Fibroblast of the conjunctiva (primary cell): ENCODE measurements around the gene COL27A1.
"Not testable (repeated sequence)": the region's sequence is repeated elsewhere in the genome, so short reads cannot be mapped to it uniquely, and the experiment has no call there.

ENCODE experiments used
- DNase-seq: peaks from one replicate; pipeline ENCODE4 v3.0.0-alpha.2; 2010; ENCODE audit warnings: low read depth

The COL27A1 gene

GRCh38 chr9:114308361-114308950, 153.1 kb downstream of the COL27A1 start:
- DNase-seq = no peak

- no peak for DNase-seq
Measured at GRCh38 chr9:114309096-114309495, 153.8 kb downstream of the COL27A1 start.

- no peak for DNase-seq
Measured at GRCh38 chr9:114310471-114311450, 155.4 kb downstream of the COL27A1 start.

- DNase-seq = no peak
Measured at GRCh38 chr9:114311571-114312512, 156.5 kb downstream of the COL27A1 start.

GRCh38 chr9:114312513-114312875, 157.2 kb downstream of the COL27A1 start:
- DNase-seq = no peak

- DNase-seq = no peak
Measured at GRCh38 chr9:114313186-114313585, 157.8 kb downstream of the COL27A1 start.

- no peak for DNase-seq
Measured at GRCh38 chr9:114314256-114314867, 159.0 kb downstream of the COL27A1 start.

GRCh38 chr9:114314881-114315722, 159.8 kb downstream of the COL27A1 start:
- no peak for DNase-seq

- DNase-seq = no peak
Measured at GRCh38 chr9:114315723-114316363, 160.5 kb downstream of the COL27A1 start.

- no peak for DNase-seq
Measured at GRCh38 chr9:114316605-114317230, 161.4 kb downstream of the COL27A1 start.

GRCh38 chr9:114317665-114318357, 162.5 kb downstream of the COL27A1 start:
- peak; percentile 90 for DNase-seq

GRCh38 chr9:114318416-114318815, 163.1 kb downstream of the COL27A1 start:
- DNase-seq = no peak

- no peak for DNase-seq
Measured at GRCh38 chr9:114319147-114319546, 163.8 kb downstream of the COL27A1 start.

- DNase-seq = peak; percentile 42
Measured at GRCh38 chr9:114320710-114321109, 165.4 kb downstream of the COL27A1 start.

- no peak for DNase-seq
Measured at GRCh38 chr9:114321759-114322158, 166.4 kb downstream of the COL27A1 start.

- DNase-seq = not testable (repeated sequence)
Measured at GRCh38 chr9:114322160-114322818, 167.0 kb downstream of the COL27A1 start.

GRCh38 chr9:114322831-114323531, 167.6 kb downstream of the COL27A1 start, which contains the start of gene ORM1:
Gene ORM1, plus strand, starts transcription at chr9:114323098. Its CDS starts 36 bp downstream, at chr9:114323134.
- not testable (repeated sequence) for DNase-seq

- not testable (repeated sequence) for DNase-seq
Measured at GRCh38 chr9:114323849-114324248, 168.5 kb downstream of the COL27A1 start.
